ENCODE measurements around the gene SHH. TPM values are rescaled to one million over a fixed set of nuclear protein-coding genes. Genes with fewer than 3 reads are reported as not detected.

Gene SHH
- total and polyA plus RNA-seq, 2 of the 4 experiments (the other 2 are of a cell fraction), result under 0.01 to 0.03 TPM

DNA sequence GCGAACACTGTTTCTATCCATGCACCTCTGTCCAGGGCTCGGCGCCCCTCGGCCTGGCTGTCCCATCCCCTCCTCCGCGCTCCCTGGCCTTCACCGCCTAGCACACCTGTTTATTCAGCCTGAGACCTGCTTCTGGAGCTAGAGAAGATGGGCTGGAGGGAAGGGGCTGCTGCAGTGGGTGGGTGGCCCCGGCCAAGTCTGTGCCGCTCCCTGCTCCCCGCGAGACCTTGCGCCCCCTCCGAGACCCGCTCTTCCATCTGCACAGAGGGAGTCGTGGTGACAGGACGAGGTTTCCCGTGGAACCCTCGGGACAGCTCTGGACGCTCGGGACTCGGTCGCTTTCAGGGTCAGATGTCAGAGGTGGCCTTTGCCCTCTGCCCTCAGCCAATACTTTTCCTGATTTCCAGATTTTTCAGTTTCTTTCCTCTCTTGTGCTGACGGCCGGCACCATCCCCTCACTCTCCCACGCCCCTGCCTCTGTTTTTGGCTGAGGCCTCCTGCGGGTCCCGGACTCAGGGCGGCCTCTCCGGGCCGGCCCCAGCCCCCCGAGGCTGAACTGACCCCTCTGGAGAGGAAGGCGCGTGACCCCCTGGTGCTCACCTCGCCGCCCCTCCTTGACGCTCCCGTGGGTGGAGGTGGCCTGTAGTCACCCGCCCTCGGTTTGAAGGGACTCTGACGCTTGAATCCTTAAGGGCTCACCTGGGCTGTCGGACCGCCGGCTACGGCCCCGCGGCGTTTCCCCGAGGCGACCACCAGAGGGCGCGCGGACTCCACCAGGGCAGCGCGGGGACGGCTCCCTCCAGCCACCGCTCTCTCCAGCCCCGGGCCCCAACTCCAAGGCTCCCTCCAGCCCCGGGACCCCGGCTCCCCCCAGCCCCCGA lies 15.6 kb downstream of the SHH start:
- 18% methylated on average over 37 of the region's 60 CpGs; no CpG with 5 or more reads in 1 of the 2 experiments for WGBS, 2 experiments (ENCODE audit: extremely low coverage in 2 of 2, insufficient read length in 1 of 2)
- CTCF ChIA-PET, result no interaction called here
- Histone ChIP-seq H4K8ac (ENCODE audit: low read depth in 2 of 2, low read length in 2 of 2) (no peak overlapping the region), H2BK120ac (ENCODE audit: low read depth, low read length) (no peak overlapping the region), H3K9ac (ENCODE audit: low read depth, low read length) (no peak overlapping the region), H3K56ac (ENCODE audit: extremely low read depth, insufficient read depth, low read length) (no peak overlapping the region), H3K14ac (replicated peaks; ENCODE audit: low read depth, low read length) (no peak overlapping the region), H3K27ac (ENCODE audit: insufficient read depth, low read length) (no peak overlapping the region), H2AFZ (replicated peaks; ENCODE audit: low read length, poor library complexity) (peak overlapping the region; percentile 86), H3K9me3 (ENCODE audit: control insufficient read depth, insufficient read depth, low read length) (no peaks in the 10 kb centered on the region), H3K4me3 (ENCODE audit: insufficient read depth, low read depth, low read length) (no peak overlapping the region), H3K4me1 (ENCODE audit: control insufficient read depth, insufficient read depth, low read length) (peaks cover 2% of the 10 kb centered on the region; the same call in 1 of the 2 replicates), H3K4ac (ENCODE audit: low read depth, low read length) (no peak overlapping the region), H3K18ac (ENCODE audit: low read depth, low read length) (no peak overlapping the region), H4K91ac (ENCODE audit: insufficient read depth, low read depth, low read length) (no peak overlapping the region), H2BK5ac (ENCODE audit: low read depth, low read length, poor library complexity, severe bottlenecking) (no peak overlapping the region), H3K9me1 (ENCODE audit: insufficient read depth, low read length) (peaks cover 4% of the 10 kb centered on the region; the same call in 1 of the 2 replicates), H4K5ac (ENCODE audit: low read depth, low read length) (no peak overlapping the region), H3K36me3 (ENCODE audit: control insufficient read depth, insufficient read depth, low read length) (no peaks in the 10 kb centered on the region), H2BK15ac (ENCODE audit: low read depth, low read length) (no peak overlapping the region), H3K27me3 (ENCODE audit: control insufficient read depth, insufficient read depth, low read length) (peaks cover 36% of the 10 kb centered on the region), H3K23ac (ENCODE audit: low read depth, low read length) (no peak overlapping the region), H2BK20ac (ENCODE audit: low read depth, low read length) (no peak overlapping the region), H3K4me2 (ENCODE audit: low read depth, low read length) (peak overlapping the region; percentile 93), H2AK9ac (replicated peaks; ENCODE audit: low read depth, low read length, poor library complexity) (peak overlapping the region; percentile 23), H3K79me1 (ENCODE audit: low read depth in 1 of 2, low read length in 2 of 2) (no peaks in the 10 kb centered on the region), H4K20me1 (ENCODE audit: insufficient read depth, low read length) (no peaks in the 10 kb centered on the region), H2AK5ac (ENCODE audit: low read depth, low read length) (no peak overlapping the region)
- POLR2A ChIA-PET (ENCODE audit: unreplicated experiment), result no interaction called here
- ATAC-seq (ENCODE audit: low read depth) (peak; percentile 96), DNase-seq (no peak)
- BruUV-seq (replicated peaks), result no TSS peak
- in situ Hi-C loops (cut with MboI; ENCODE audit: low sequenced_read_pairs), result no loop called here
- dilution Hi-C loops (cut with HindIII; ENCODE audit: low sequenced_read_pairs, unreplicated experiment), result no loop called here
- TF ChIP-seq FOS (IDR thresholded peaks at IDR 0.05; ENCODE audit: low read depth, low read length) (no peak), RAD21 (IDR thresholded peaks at IDR 0.05; ENCODE audit: low read length) (peak; percentile 89), USF2 (IDR thresholded peaks at IDR 0.05; ENCODE audit: low read depth, low read length) (no peak), CTCF (conservative IDR thresholded peaks at IDR 0.05; ENCODE audit: low read depth, low read length) (peak; percentile 85), CHD1 (IDR thresholded peaks at IDR 0.05; ENCODE audit: low read depth, low read length) (no peak), SMC3 (IDR thresholded peaks at IDR 0.05; ENCODE audit: low read depth, low read length) (peak; percentile 83), RFX5 (IDR thresholded peaks at IDR 0.05; ENCODE audit: low read depth, low read length) (no peak), NFE2L2 (IDR thresholded peaks at IDR 0.05; ENCODE audit: low read depth, low read length) (no peak)
- intact Hi-C loops (cut with micrococcal nuclease), result loop anchor here (1.0 to 10.0 kb wide), 5 partner anchors 856 to 1338 kb away; partner anchors contain the start of gene UBE3C
